HFF-Myc (cell line): ENCODE data around the gene ARHGAP6.

ENCODE experiments used
- DNase-seq: peaks from one replicate; pipeline ENCODE4 v3.0.0-alpha.2; 2011; ENCODE audit warnings: low read depth; ENCODE audit errors: extremely low read depth
- H3K4me3 ChIP-seq: replicated peaks from 2 replicates; pipeline ENCODE4 v1.5.1; 2011; ENCODE audit warnings: low read depth, mild to moderate bottlenecking, control low read depth, low read length
- TF ChIP-seq, protein P1 (sequence below): IDR thresholded peaks from 2 replicates; pipeline ENCODE4 v1.5.1; 2012; ENCODE audit warnings: mild to moderate bottlenecking, low read depth, low read length, control low read depth; ENCODE audit errors: missing control alignments

ARHGAP6 gene

DNA sequence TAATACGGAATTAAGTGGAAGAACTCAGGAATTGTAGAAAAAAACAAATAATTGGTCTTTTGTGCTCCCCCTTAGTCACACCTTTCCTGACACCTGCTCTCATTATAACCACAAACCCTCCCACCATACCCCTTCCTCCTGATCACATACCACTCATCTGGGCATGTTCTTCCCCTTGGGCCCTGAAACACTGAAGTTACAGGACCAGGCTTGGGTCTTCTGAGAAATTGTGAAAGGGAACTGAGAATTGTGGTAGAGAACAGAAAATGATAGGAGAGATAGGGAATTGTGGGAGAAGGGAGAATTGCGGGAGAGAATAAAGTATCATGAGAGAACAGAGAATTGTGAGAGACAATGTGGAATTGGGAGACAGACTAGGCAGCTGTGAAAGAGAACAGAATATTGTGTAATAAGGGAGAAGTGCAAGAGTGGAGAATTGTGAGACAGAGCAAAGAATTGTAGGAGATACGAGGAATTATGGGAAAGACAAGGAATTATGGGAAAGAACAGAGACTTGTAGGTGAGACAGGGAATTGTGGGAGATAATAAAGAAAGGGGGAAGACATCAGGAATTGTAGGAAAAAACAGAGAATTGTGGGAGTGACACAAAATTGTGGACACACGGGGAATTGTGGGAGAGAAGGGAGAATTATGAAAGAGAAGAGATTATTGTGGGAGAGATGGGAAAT, 557.3 kb downstream of the ARHGAP6 start:
- H3K4me3 ChIP-seq, result no peak overlapping the region
- no peak for DNase-seq
- TF ChIP-seq, protein P1, sequence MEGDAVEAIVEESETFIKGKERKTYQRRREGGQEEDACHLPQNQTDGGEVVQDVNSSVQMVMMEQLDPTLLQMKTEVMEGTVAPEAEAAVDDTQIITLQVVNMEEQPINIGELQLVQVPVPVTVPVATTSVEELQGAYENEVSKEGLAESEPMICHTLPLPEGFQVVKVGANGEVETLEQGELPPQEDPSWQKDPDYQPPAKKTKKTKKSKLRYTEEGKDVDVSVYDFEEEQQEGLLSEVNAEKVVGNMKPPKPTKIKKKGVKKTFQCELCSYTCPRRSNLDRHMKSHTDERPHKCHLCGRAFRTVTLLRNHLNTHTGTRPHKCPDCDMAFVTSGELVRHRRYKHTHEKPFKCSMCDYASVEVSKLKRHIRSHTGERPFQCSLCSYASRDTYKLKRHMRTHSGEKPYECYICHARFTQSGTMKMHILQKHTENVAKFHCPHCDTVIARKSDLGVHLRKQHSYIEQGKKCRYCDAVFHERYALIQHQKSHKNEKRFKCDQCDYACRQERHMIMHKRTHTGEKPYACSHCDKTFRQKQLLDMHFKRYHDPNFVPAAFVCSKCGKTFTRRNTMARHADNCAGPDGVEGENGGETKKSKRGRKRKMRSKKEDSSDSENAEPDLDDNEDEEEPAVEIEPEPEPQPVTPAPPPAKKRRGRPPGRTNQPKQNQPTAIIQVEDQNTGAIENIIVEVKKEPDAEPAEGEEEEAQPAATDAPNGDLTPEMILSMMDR, result no peak

DNA sequence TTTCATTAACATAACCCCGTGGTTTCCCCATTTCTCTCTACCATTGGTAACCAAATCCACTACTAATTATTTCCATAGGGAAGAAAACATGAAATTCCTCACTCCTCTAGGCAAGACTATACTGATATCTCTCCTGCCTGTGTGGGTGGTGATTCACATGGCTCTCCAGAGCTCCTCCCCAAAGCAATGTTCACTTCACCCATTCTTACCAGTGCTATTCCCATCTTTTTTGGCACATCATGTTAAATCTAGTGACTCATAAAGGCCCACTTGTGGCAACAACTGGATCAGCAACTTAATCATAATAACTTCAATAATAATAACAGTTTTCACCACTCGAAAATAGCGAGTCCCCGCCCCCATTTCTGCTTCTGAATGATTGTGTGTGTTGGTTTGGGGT, 560.6 kb downstream of the ARHGAP6 start:
- H3K4me3 ChIP-seq, result no peak overlapping the region
- DNase-seq, result no peak
- TF ChIP-seq, protein P1, result no peak

DNA sequence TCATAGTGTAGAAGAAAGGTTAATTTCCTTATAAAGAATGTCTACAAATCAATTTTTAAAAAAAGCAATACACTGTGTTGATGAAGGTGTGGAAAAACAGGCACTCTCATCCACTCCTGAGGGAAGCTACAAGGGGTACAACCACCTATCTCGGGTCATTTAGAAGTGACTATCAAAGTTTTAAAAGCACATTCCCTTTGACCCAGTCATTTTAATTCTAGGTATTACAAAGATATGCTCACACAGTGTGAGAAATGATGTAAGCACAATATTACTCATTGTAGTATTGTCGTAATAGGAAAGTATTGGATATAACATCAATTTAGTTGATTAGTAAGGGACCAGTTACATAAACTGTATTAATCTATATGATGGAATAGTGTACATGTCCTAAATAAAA, 562.0 kb downstream of the ARHGAP6 start:
- DNase-seq, result no peak
- H3K4me3 ChIP-seq, result no peak overlapping the region
- TF ChIP-seq, protein P1, result no peak

DNA sequence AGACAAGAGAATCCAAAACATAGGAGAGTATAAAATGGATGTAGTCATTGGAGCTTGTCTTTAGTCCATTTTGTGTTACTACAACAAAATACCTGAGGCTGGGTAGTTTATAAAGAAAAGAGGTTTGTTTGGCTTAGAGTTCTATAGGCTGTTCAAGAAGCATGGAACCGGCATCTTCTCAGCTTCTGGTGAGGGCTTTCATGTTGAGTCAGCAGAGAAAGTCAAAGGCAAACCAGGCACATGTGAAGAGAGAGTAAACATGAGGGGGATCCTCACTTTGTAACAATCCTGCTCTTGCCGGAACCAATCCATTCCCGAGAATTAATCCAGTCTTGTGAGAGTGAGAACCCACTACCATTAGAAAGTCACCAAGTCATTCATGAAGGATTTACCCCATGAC, 562.7 kb downstream of the ARHGAP6 start:
- TF ChIP-seq, protein P1, result no peak

DNA sequence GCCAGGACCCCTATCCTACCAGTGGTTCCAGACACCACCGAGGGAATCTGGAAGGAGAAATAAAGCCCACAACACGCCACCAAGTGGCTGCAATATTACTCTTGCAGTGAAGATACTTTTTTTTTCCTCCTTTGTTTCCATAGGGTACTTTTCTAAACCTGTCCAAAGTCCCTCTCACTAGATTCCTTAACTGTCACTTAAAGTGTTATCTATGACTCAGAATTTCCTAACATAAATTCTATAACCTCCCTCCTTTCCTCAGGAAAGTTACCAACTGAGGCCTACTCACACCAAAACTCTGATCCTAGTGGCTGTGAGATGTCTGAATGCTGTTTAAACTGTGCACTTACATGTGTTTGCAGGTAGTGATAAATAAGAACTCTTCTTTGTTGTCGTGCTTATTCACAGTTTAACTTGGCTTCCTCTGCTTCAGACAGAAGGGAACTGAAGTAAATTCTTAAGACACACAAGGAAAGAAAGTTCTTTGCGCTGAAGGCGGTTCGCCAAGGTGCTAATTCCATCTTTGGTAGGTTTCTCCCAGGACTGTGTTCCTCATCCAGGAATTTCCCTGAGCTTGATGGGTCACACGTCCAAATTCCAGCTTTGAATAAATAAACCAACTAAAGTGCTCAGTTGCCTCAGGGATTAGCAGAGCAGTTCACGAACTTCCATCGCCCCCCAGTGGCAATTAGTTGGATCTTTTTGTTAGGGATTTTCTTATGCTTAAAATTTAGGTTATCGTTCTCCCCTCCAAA, 565.3 kb downstream of the ARHGAP6 start:
- TF ChIP-seq, protein P1, result peak; percentile 37
- no peak overlapping the region for H3K4me3 ChIP-seq
- DNase-seq, result no peak

More for the DNA sequence above, 562.7 kb downstream of the ARHGAP6 start:
- H3K4me3 ChIP-seq, result no peak overlapping the region
- DNase-seq, result no peak

DNA sequence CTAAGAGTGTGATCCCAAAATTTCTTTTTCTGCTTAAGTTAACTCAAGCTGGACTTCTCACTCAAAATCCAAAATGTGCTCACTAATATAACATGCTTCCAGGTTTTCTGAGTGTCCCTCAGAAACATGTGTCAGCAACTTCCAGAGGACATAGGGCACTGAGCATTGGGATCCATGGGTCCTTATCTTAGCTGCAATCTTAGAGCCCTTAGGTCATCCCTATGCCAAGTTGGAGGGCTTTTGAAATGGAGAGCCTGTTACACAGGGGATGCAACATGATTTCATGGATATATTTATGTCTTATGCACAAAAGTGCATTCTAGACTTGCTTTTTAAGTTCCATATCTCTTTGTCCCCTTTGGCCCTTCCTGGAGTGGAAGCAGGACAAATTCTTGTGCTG, 566.3 kb downstream of the ARHGAP6 start:
- DNase-seq, result no peak

More for the DNA sequence above, 566.3 kb downstream of the ARHGAP6 start:
- TF ChIP-seq, protein P1, result no peak
- H3K4me3 ChIP-seq, result no peak overlapping the region
